Bronchial epithelial cell (primary cell): Measurements from ENCODE around the gene UBE2L6. TPM values are rescaled to one million over a fixed set of nuclear protein-coding genes. Genes with fewer than 3 reads are reported as not detected.

ENCODE experiments used
- DNase-seq: peaks from one replicate; pipeline ENCODE4 v3.0.0-alpha.2; 2010; ENCODE audit warnings: low read depth
- FAIRE-seq: peaks from 2 replicates; lab custom pipeline; 2011; peaks lifted over from hg19 to GRCh38; lab: Jason Lieb, UNC
- H3K27me3 ChIP-seq: 2 replicates; pipeline ENCODE4 v1.5.1; 2011; ENCODE audit warnings: low read length; ENCODE audit not compliant: control insufficient read depth, insufficient read depth
- H3K36me3 ChIP-seq: 2 replicates; pipeline ENCODE4 v1.5.1; 2011; ENCODE audit warnings: low read length; ENCODE audit not compliant: control insufficient read depth, insufficient read depth
- H3K4me3 ChIP-seq: 2 replicates; pipeline ENCODE4 v1.5.1; 2011; ENCODE audit warnings: mild to moderate bottlenecking, low read depth, low read length, control low read depth
- total RNA-seq: library from RNA; depleted of rRNA; stranded (reverse); fragments of >200 nt; gene quantifications from 2 replicates; pipeline ENCODE4 v1.2.1, GENCODE V29; 2014
- TF ChIP-seq, protein P1 (sequence below): IDR thresholded peaks from 2 replicates; pipeline ENCODE4 v1.5.1; 2011; ENCODE audit warnings: mild to moderate bottlenecking, moderate library complexity, low read length, control low read depth, inconsistent platforms; ENCODE audit not compliant: insufficient read depth, severe bottlenecking

UBE2L6 gene
- total RNA-seq, 1 donor from 2014 or later, result 7.4 TPM

DNA sequence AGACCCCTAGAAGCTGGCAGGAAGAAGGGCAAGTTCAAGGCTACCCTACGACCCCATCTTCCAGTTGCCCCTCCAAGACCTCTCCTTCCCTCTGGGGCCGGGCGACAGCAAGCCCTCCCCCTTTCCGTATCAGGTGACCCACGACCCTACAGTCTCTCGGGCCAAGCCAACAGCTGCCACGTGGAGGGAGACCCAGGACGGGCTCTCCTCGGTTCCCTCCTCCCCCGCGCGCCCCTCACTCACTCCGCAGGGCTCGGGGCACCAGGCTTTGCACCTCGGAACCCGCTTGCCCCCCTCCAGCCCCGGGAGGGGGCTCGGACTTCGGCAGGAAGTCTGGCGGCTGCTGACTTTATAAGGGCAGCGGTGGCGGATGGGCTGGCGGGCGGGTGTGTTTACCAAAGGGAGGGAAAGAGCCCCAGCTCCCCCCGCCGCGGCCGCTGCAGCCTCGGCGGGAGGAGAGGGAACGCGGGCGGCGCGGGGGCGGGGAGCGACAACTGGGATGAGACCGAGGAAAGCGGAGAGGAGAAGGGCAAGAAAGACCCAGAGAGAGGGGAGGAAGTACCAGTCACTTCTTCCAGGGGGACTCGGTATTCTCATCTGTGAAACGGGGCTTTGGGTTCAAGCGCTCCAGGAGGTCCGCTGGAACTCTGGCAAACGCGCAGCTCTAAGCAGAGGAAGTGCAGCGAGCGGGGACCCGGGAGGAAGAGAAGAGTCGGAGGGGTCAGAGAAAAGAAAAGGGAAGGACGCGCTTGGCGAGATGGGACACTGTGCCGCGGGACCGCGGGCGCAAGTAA lies 52.7 kb downstream of the UBE2L6 start:
- H3K36me3 ChIP-seq, result no peaks in the 10 kb centered on the region
- no peak for FAIRE-seq
- TF ChIP-seq, protein P1, sequence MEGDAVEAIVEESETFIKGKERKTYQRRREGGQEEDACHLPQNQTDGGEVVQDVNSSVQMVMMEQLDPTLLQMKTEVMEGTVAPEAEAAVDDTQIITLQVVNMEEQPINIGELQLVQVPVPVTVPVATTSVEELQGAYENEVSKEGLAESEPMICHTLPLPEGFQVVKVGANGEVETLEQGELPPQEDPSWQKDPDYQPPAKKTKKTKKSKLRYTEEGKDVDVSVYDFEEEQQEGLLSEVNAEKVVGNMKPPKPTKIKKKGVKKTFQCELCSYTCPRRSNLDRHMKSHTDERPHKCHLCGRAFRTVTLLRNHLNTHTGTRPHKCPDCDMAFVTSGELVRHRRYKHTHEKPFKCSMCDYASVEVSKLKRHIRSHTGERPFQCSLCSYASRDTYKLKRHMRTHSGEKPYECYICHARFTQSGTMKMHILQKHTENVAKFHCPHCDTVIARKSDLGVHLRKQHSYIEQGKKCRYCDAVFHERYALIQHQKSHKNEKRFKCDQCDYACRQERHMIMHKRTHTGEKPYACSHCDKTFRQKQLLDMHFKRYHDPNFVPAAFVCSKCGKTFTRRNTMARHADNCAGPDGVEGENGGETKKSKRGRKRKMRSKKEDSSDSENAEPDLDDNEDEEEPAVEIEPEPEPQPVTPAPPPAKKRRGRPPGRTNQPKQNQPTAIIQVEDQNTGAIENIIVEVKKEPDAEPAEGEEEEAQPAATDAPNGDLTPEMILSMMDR, result no peak
- no peak for DNase-seq
- H3K27me3 ChIP-seq, result peaks cover 12% of the 10 kb centered on the region
- peak overlapping the region; percentile 45 for H3K4me3 ChIP-seq

DNA sequence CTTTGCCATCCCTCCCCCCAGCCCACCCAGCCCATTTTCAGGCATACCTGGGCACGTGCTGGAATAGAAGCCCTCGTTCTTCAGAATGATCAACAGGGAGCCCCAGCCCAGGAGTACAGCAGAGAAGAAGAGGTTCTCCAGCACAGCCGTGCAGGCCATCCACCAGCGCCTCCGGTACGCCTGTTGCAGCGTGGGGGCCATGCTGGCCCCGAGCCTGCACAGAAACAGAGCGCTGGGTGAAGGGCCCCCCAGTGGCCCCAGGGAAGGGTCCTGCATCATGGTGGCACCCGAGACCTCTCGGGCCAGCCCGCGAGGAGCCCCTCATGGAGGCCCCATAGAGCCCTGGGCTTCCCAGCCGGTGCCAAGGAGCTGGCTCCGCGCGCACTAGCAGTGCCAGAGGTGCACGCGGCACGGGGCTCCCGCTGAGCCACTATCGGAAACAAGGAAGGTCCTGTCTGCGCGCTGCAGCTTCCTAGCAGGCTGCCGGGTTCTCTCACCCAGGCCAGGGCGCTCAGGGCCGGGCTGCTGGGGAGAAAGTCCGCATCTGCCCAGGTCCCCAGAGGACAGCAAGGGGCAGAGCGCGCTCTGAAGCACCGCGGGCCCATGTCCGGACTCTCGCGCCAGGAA lies 53.4 kb downstream of the UBE2L6 start:
- no peaks in the 10 kb centered on the region for H3K36me3 ChIP-seq
- peak overlapping the region; percentile 45 for H3K4me3 ChIP-seq
- no peak for FAIRE-seq
- peaks cover 12% of the 10 kb centered on the region for H3K27me3 ChIP-seq
- TF ChIP-seq, protein P1, result no peak
- no peak for DNase-seq

DNA sequence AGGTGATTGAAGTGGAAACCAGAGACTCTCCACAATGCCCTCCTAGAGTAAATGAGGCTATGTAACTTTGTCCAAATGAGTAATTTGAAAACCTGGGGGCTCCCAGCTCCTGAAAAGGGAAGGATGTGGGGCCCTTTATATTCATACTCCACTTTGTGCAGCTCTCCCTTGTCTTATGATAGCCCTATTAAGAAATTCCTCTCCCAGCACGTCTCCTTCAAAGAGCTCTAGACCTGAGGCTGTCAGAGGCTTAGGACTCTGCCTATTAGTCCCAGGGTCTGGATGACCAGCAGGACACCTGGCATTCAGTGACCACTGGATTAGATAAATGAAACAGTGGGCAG lies 54.0 kb downstream of the UBE2L6 start:
- peaks cover 12% of the 10 kb centered on the region for H3K27me3 ChIP-seq
- TF ChIP-seq, protein P1, result no peak
- no peak overlapping the region for H3K4me3 ChIP-seq
- FAIRE-seq (no peak), DNase-seq (no peak)
- H3K36me3 ChIP-seq, result no peaks in the 10 kb centered on the region

DNA sequence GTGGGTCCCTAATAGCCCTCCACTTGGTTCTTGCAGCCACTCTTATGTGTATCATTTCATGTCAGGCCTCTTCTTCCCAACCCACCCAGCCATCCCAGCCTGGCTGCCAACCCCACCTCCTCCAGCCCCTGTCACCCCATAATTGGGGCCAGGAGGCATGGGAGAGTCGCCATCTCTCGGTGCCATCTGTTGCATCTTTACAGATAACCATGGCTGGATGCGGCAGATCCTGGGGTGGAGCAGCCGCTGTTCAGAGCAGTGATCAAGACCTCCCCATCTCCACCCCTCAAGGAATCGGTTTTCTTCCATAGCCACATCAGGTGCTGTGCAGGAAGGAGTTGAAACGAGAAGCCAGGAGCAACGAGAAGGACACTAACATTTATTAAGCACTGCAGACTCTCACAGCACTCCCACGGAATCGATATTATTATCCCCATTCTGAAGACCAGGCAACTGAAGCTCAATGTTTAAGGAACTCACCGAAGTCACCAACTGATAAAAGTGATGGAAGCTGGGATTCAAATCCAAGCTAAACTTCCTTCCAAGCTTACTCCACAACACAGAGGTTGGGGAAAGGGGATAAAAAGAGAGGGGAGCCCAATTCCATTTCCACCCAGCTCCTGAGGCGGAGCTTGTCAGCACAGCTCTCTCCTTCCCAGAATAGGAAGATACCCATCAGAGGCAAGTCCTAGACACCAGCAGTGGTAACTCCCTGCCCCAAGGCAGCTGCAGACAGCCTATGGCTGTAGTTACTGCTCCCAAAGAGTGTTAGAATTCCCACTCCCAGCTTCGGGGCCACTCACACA lies 54.6 kb downstream of the UBE2L6 start:
- Histone ChIP-seq H3K27me3 (peaks cover 12% of the 10 kb centered on the region), H3K4me3 (no peak overlapping the region), H3K36me3 (no peaks in the 10 kb centered on the region)
- FAIRE-seq (no peak), DNase-seq (no peak)
- TF ChIP-seq, protein P1, result no peak

DNA sequence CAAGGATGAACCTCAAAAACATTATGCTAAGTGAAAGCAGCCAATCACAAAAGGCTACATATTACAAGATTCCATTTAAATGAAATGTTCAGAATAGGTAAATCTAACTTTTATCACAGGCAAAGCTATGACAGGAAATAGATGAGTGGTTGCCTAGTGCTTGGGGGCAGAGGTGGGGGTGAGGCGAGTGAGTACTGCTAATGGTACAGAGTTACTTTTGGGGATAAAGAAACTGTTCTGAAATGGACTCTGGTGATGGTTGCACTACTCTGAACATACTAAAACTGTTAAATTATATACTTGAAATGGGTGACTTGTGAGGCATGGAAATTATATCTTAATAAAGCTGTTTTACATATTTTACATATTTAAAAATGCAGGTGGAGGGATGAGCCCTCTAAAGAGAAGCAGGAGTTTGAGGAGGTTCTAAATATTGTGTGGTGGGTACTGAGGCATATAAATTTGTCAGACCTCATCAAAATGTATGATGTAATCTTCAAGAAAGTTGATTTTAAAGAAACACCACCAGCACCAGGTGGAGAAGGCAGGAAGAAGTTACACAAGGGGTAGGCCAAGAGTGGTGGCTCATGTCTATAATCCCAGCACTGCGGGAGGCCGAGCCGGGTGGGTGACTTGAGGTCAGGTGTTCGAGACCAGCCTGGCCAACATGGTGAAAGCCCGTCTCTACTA lies 55.6 kb downstream of the UBE2L6 start:
- Histone ChIP-seq H3K36me3 (no peaks in the 10 kb centered on the region), H3K27me3 (peaks cover 12% of the 10 kb centered on the region), H3K4me3 (no peak overlapping the region)
- FAIRE-seq (no peak), DNase-seq (no peak)
- TF ChIP-seq, protein P1, result no peak
